K562 (cell line): Measurements from ENCODE around the gene CRYBB1. TPM values are rescaled to one million over a fixed set of nuclear protein-coding genes. Genes with fewer than 3 reads are reported as not detected.

Experiments
- ATAC-seq: fragments of 200-7000 bp; cut with Tn5 transposase; 3 replicates; pipeline ENCODE4 v1.9.1; 2020; ENCODE audit warnings: moderate library complexity
- BruUV-seq: library from RNA; stranded (reverse); fragments of 400-500 nt; replicated peaks from 2 replicates; lab custom pipeline; 2021; lab: Mats Ljungman, UMichigan
- CTCF ChIA-PET: fragments of 300-600 bp; formaldehyde crosslinking; extraction: SDS; loops from one replicate; lab custom pipeline; 2021; ENCODE audit warnings: low intra/inter-chr PET ratio; lab: Yijun Ruan, JAX
- POLR2A ChIA-PET: fragments of 300-600, 350-650 bp; sonication (Branson Sonifier 250); formaldehyde crosslinking; extraction: SDS; loops from one replicate; lab custom pipeline; 2021; ENCODE audit warnings: antibody characterized with exemption, inconsistent platforms; lab: Yijun Ruan, JAX
- DNase-seq, 4 experiments: peaks; one replicate each; pipeline versions ENCODE4 v3.0.0 to v3.0.0-alpha.2; 2011 to 2018; ENCODE audit warnings: low spot score in 3 of 4, mixed read lengths in 3 of 4; ENCODE audit errors: extremely low read depth in 1 of 4
- FAIRE-seq: peaks from 2 replicates; lab custom pipeline; 2011; peaks lifted over from hg19 to GRCh38; lab: Jason Lieb, UNC
- H2AFZ ChIP-seq: 2 replicates; pipeline ENCODE4 v1.6.0; 2011; ENCODE audit warnings: low read depth, low read length, control low read depth, inconsistent platforms
- H3K27ac ChIP-seq: fragments of 200-600 bp; 3 replicates; pipeline ENCODE4 v1.8.0; 2011; ENCODE audit warnings: low read depth, mild to moderate bottlenecking, control low read depth, inconsistent platforms, low read length, moderate library complexity, mixed read lengths; ENCODE audit errors: extremely low read depth
- H3K27me3 ChIP-seq, 2 experiments: fragments of 300-600 bp in 1 of 2; 2 replicates in 1 of 2; 3 replicates in 1 of 2; pipeline versions ENCODE4 v1.6.0 to v1.8.0; 2011; ENCODE audit warnings: inconsistent platforms in 2 of 2, low read length in 2 of 2, mild to moderate bottlenecking in 1 of 2, mixed read lengths in 1 of 2, moderate library complexity in 1 of 2; ENCODE audit not compliant: control insufficient read depth in 2 of 2, insufficient read depth in 2 of 2
- H3K36me3 ChIP-seq: fragments of 300-600 bp; 3 replicates; pipeline ENCODE4 v1.8.0; 2011; ENCODE audit warnings: mild to moderate bottlenecking, low read length, inconsistent platforms; ENCODE audit not compliant: control insufficient read depth, insufficient read depth
- H3K4me1 ChIP-seq, 2 experiments: fragments of 200-600 bp in 1 of 2; replicated peaks in 1 of 2; 2 replicates in 1 of 2; 3 replicates in 1 of 2; pipeline versions ENCODE4 v1.5.1 to v1.8.0; 2011; ENCODE audit warnings: inconsistent platforms in 2 of 2, low read length in 2 of 2, mild to moderate bottlenecking in 1 of 2, mixed read lengths in 1 of 2, moderate library complexity in 1 of 2; ENCODE audit not compliant: control insufficient read depth in 2 of 2, insufficient read depth in 2 of 2
- H3K4me2 ChIP-seq: 2 replicates; pipeline ENCODE4 v1.6.1; 2011; ENCODE audit warnings: low read length, control low read depth, inconsistent platforms, mixed read lengths; ENCODE audit not compliant: insufficient read depth
- H3K4me3 ChIP-seq: fragments of 200-600 bp; sonication (generic), shearing (Covaris generic); 2 replicates; pipeline ENCODE4 v1.5.1; 2016; ENCODE audit warnings: control low read depth, inconsistent platforms
- H3K79me2 ChIP-seq: fragments of 200-600 bp; 3 replicates; pipeline ENCODE4 v1.8.0; 2011; ENCODE audit warnings: low read length, inconsistent platforms; ENCODE audit not compliant: control insufficient read depth, insufficient read depth
- H3K9ac ChIP-seq, 2 experiments: 2 replicates each; pipeline versions ENCODE4 v1.6.0 to v1.6.1; 2011; ENCODE audit warnings: low read depth in 2 of 2, low read length in 2 of 2, control low read depth in 1 of 2, inconsistent platforms in 1 of 2, mild to moderate bottlenecking in 1 of 2, mixed read lengths in 1 of 2; ENCODE audit not compliant: insufficient read depth in 1 of 2
- H3K9me1 ChIP-seq: one replicate; pipeline ENCODE4 v1.6.0; 2011; ENCODE audit warnings: inconsistent platforms, mild to moderate bottlenecking, low read length, moderate library complexity; ENCODE audit not compliant: control insufficient read depth, insufficient read depth
- H3K9me3 ChIP-seq: replicated peaks from 2 replicates; pipeline ENCODE4 v1.5.1; 2011; ENCODE audit warnings: low read depth, low read length, inconsistent platforms; ENCODE audit not compliant: control insufficient read depth, insufficient read depth
- H4K20me1 ChIP-seq: replicated peaks from 2 replicates; pipeline ENCODE4 v1.6.1; 2011; ENCODE audit warnings: low read length, inconsistent platforms, mixed read lengths; ENCODE audit not compliant: control insufficient read depth, insufficient read depth
- ELF1 ChIP-seq: fragments of 200-800 bp; sonication (Bioruptor generic); IDR thresholded peaks from 2 replicates; pipeline ENCODE4 v1.6.1; 2016; ENCODE audit warnings: missing genetic modification characterization, missing compliant biosample characterization
- GATAD2B ChIP-seq: fragments of 450-650 bp; IDR thresholded peaks from 2 replicates; pipeline ENCODE4 v1.6.1; 2017; ENCODE audit warnings: mild to moderate bottlenecking, borderline replicate concordance
- WGBS: fragments of 100-300 bp; shearing (Covaris generic); methylation state at CpG from one replicate; pipeline ENCODE4 v1.1.6; 2016; ENCODE audit warnings: low coverage, mixed read lengths; ENCODE audit not compliant: insufficient coverage; ENCODE audit errors: missing lambda C conversion rate; 5-methylcytosine and 5-hydroxymethylcytosine counted together
- in situ Hi-C: fragments of 300-500 bp; cut with MboI; formaldehyde crosslinking; loops from 4 replicates; pipeline ENCODE4 v1.15.0; 2018; ENCODE audit warnings: inconsistent platforms, mixed read lengths
- intact Hi-C: fragments of 100-400 bp; cut with micrococcal nuclease; formaldehyde crosslinking; loops from 2 replicates; pipeline ENCODE4 v1.14.2; 2022
- polyA plus RNA-seq, 8 experiments: library from polyadenylated mRNA; depleted of rRNA in 4 of 8; stranded (reverse) in 5 of 8; unstranded in 3 of 8; fragments of >200 nt; fragmentation: Nextera tagmentation in 2 of 8; fragmentation: Illumina TruSeq in 1 of 8; extraction: Ambion mirVana in 2 of 8; extraction: Trizol in 1 of 8; gene quantifications; 2 replicates each; pipeline versions ENCODE4 v1.2.1 to v1.2.3, GENCODE V29; 2011 to 2014; ENCODE audit warnings: inconsistent platforms in 1 of 8, missing spikeins in 1 of 8
- total RNA-seq, 7 experiments: library from RNA; depleted of rRNA in 6 of 7; stranded (reverse); fragments of >200 nt in 6 of 7; fragmentation: Illumina TruSeq in 2 of 7; extraction: Trizol in 2 of 7; gene quantifications; 2 replicates each; pipeline versions ENCODE4 v1.2.1 to v1.2.3, GENCODE V29; 2011 to 2021; ENCODE audit warnings: low replicate concordance in 1 of 7
- TF ChIP-seq, protein P1 (sequence below): fragments of 450-650 bp; formaldehyde crosslinking; IDR thresholded peaks from 2 replicates; pipeline ENCODE4 v1.4.0; 2020; ENCODE audit warnings: mild to moderate bottlenecking, mixed read lengths
- TF ChIP-seq, protein P2 (sequence below), 2 experiments: IDR thresholded peaks; 2 replicates each; pipeline ENCODE4 v1.6.1; 2012; ENCODE audit warnings: improper control_type of control experiment in 2 of 2, low read depth in 2 of 2, low read length in 2 of 2, borderline replicate concordance in 1 of 2
- TF ChIP-seq, protein P3 (sequence below), 2 experiments: fragments of 450-650 bp; formaldehyde crosslinking in 1 of 2; IDR thresholded peaks; 2 replicates each; pipeline versions ENCODE4 v1.4.0 to v1.6.1; 2014 to 2020; ENCODE audit warnings: mild to moderate bottlenecking in 2 of 2, borderline replicate concordance in 1 of 2, low read depth in 1 of 2

CRYBB1 gene
- total and polyA plus RNA-seq, 9 of the 15 experiments (the other 6 are each of a cell fraction or from before 2014, with no cell fraction given) = 0.16 to 0.45 (median 0.33) TPM; not detected in 2

DNA sequence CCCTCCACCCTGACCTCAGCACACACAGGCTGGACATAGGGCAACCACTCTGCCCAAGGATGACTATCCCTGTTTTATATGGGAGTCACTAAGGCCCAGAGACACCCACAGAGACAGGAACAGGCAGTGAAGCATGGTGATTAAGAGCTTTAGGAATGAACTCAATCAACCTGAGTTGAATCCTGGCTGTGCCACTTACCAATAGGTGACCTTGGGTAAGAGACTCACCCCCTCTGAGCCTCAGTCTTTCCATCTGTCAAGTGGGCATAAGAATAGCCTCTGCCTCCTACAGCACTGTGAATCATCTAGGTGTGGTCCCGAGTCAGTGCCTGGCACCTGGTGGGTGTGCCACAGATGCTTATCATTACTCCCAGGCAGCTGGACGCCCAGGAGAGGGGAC lies 6.8 kb downstream of the CRYBB1 start (continued):
- TF ChIP-seq GATAD2B = no peak
- no peak for TF ChIP-seq ELF1 (tag)

DNA sequence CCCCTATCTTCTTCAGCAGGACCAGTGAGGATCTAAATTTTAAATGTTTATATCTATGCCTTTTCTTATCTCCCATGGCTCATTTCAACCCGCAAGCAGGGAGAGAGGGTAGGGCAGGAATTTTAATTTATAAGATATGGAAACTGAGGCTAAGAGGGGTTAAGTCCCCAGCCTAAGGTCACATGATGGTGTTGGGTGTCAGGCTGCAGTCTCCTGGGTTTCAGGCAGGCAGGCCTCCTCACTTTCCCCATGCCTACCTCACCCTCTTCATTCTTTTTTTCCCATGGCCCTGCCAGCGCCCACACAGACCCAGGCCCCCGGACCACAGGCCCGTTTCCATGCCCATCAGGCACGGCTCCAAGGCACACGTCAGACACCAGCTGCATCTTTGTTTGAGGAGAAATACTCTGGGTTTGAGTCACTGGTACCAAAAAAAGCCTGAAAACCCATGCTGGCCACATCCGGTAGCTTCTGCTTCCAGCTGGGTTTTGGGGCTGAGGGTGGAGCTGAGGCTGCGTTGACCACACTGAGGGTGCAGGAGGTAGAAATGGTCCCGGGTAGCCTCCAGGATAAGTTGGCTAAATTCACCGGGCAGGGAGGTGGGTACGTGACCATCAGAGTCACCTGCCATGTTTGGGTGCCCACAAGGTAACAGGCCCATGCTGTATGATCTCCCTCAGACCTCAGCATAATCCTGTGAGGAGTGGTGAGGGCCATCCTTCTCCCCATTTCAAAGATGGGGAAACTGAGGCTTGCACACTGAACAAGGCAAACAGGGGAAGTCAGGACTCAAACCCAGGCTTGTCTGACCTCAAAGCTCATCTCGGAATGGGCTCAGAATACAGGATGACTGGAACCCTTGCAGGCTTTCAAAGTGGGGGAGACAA lies 7.5 kb downstream of the CRYBB1 start:
- DNase-seq (no peak), FAIRE-seq (no peak), ATAC-seq (no peak)
- Histone ChIP-seq H3K27me3 (no peaks in the 10 kb centered on the region), H4K20me1 (no peaks in the 10 kb centered on the region), H3K4me2 (no peak overlapping the region), H3K4me1 (peaks cover 11 to 13% of the 10 kb centered on the region in 2 experiments; a peak in 4 of 5 replicates), H3K9me3 (no peaks in the 10 kb centered on the region), H2AFZ (no peak overlapping the region), H3K79me2 (no peaks in the 10 kb centered on the region), H3K27ac (no peak overlapping the region), H3K9me1 (no peaks in the 10 kb centered on the region), H3K4me3 (no peak overlapping the region), H3K9ac (peak overlapping the region in 1 of 2 experiments; percentile 58; a peak in 2 of 4 replicates), H3K36me3 (no peaks in the 10 kb centered on the region)
- WGBS = 51% methylated on average over 12 of the region's 12 CpGs
- in situ Hi-C loops (no loop called here), intact Hi-C loops (no loop called here)
- BruUV-seq = no TSS peak
- ChIA-PET CTCF (no interaction called here), POLR2A (interaction anchor here (1.2 kb wide), 1 partner anchor 11 kb away, joined by 3 read pairs; no protein-coding TSS in a partner anchor)
- TF ChIP-seq, protein P1, sequence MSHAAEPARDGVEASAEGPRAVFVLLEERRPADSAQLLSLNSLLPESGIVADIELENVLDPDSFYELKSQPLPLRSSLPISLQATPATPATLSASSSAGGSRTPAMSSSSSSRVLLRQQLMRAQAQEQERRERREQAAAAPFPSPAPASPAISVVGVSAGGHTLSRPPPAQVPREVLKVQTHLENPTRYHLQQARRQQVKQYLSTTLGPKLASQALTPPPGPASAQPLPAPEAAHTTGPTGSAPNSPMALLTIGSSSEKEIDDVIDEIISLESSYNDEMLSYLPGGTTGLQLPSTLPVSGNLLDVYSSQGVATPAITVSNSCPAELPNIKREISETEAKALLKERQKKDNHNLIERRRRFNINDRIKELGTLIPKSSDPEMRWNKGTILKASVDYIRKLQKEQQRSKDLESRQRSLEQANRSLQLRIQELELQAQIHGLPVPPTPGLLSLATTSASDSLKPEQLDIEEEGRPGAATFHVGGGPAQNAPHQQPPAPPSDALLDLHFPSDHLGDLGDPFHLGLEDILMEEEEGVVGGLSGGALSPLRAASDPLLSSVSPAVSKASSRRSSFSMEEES = peak; percentile 12; the same call in 1 of the 2 replicates
- TF ChIP-seq, protein P2, sequence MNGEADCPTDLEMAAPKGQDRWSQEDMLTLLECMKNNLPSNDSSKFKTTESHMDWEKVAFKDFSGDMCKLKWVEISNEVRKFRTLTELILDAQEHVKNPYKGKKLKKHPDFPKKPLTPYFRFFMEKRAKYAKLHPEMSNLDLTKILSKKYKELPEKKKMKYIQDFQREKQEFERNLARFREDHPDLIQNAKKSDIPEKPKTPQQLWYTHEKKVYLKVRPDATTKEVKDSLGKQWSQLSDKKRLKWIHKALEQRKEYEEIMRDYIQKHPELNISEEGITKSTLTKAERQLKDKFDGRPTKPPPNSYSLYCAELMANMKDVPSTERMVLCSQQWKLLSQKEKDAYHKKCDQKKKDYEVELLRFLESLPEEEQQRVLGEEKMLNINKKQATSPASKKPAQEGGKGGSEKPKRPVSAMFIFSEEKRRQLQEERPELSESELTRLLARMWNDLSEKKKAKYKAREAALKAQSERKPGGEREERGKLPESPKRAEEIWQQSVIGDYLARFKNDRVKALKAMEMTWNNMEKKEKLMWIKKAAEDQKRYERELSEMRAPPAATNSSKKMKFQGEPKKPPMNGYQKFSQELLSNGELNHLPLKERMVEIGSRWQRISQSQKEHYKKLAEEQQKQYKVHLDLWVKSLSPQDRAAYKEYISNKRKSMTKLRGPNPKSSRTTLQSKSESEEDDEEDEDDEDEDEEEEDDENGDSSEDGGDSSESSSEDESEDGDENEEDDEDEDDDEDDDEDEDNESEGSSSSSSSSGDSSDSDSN (IDR thresholded peaks at IDR 0.05; ENCODE audit: borderline replicate concordance in 1 of 2, low read depth in 2 of 2, low read length in 2 of 2) = no peak
- TF ChIP-seq, protein P3, sequence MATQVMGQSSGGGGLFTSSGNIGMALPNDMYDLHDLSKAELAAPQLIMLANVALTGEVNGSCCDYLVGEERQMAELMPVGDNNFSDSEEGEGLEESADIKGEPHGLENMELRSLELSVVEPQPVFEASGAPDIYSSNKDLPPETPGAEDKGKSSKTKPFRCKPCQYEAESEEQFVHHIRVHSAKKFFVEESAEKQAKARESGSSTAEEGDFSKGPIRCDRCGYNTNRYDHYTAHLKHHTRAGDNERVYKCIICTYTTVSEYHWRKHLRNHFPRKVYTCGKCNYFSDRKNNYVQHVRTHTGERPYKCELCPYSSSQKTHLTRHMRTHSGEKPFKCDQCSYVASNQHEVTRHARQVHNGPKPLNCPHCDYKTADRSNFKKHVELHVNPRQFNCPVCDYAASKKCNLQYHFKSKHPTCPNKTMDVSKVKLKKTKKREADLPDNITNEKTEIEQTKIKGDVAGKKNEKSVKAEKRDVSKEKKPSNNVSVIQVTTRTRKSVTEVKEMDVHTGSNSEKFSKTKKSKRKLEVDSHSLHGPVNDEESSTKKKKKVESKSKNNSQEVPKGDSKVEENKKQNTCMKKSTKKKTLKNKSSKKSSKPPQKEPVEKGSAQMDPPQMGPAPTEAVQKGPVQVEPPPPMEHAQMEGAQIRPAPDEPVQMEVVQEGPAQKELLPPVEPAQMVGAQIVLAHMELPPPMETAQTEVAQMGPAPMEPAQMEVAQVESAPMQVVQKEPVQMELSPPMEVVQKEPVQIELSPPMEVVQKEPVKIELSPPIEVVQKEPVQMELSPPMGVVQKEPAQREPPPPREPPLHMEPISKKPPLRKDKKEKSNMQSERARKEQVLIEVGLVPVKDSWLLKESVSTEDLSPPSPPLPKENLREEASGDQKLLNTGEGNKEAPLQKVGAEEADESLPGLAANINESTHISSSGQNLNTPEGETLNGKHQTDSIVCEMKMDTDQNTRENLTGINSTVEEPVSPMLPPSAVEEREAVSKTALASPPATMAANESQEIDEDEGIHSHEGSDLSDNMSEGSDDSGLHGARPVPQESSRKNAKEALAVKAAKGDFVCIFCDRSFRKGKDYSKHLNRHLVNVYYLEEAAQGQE (IDR thresholded peaks at IDR 0.05; ENCODE audit: borderline replicate concordance) = 0 out of 2 replicates have a peak, but pooled peaks have one; percentile 15
- TF ChIP-seq, protein P3 (CRISPR knock-in tag; IDR thresholded peaks at IDR 0.05; ENCODE audit: low read depth) = no peak
